Measurements from ENCODE around the gene PHYHIPL.

PHYHIPL gene

DNA sequence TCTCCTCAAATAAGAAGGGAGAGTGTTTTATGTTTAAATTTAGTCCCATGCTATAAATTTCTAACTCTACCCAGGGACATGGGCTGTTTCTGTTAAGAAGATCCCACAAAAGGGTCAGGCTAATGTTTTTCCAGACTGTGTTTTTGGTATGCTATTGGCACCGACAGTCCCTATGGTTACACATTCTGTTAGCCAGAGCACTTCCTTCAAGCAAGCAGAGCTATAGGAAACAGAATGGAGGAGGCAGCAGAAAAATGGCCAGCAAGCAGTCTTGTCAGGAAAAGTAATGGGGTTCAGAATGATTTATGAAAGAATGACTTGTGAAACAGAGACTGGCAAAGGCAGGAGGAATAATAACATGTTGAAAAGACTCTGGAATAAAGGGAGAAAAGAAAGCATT is 44.8 kb upstream of the PHYHIPL start:
- no peak overlapping the region for H2BK15ac ChIP-seq (ENCODE audit: low read length)
- no peak overlapping the region for H4K8ac ChIP-seq (ENCODE audit: low read depth, low read length)
- no peak overlapping the region for H3K14ac ChIP-seq (ENCODE audit: low read length)
- no peak overlapping the region for H3K4ac ChIP-seq (ENCODE audit: low read length)
- H3K9ac ChIP-seq (ENCODE audit: low read depth, low read length, poor library complexity) = no peak overlapping the region
- no CpG with 5 or more reads among the region's 1 CpG for WGBS, 2 donors (ENCODE audit: extremely low coverage in 2 of 2, insufficient read length in 2 of 2, insufficient replicate concordance in 1 of 2)
- H3K36me3 ChIP-seq (replicated peaks in 1 of 2; ENCODE audit: control insufficient read depth in 2 of 2, insufficient read depth in 2 of 2, low read length in 2 of 2) = no peaks in the 10 kb centered on the region
- H3K4me3 ChIP-seq (ENCODE audit: low read length in 2 of 2) = no peak overlapping the region
- H3K79me1 ChIP-seq (ENCODE audit: low read depth, low read length) = no peaks in the 10 kb centered on the region
- no peak for DNase-seq (ENCODE audit: low spot score)
- H3K27ac ChIP-seq (replicated peaks; ENCODE audit: low read length) = no peak overlapping the region
- no peak overlapping the region for H3K4me2 ChIP-seq (ENCODE audit: insufficient read depth, low read length, poor library complexity, severe bottlenecking)
- H2AK5ac ChIP-seq (ENCODE audit: low read depth, low read length) = no peak overlapping the region
- H2BK5ac ChIP-seq (ENCODE audit: low read length) = no peak overlapping the region
- no peaks in the 10 kb centered on the region for H3K27me3 ChIP-seq (ENCODE audit: control insufficient read depth in 3 of 3, insufficient read depth in 3 of 3, low read depth in 1 of 3, low read length in 3 of 3)
- no peaks in the 10 kb centered on the region for H3K9me3 ChIP-seq (replicated peaks in 1 of 2; ENCODE audit: control insufficient read depth in 2 of 2, insufficient read depth in 1 of 2, low read depth in 1 of 2, low read length in 2 of 2)
- peaks cover 0 to 5% of the 10 kb centered on the region in 2 donors for H3K4me1 ChIP-seq (ENCODE audit: control insufficient read depth in 2 of 2, insufficient read depth in 1 of 2, low read depth in 1 of 2, low read length in 2 of 2)
- no peak overlapping the region for H3K18ac ChIP-seq (ENCODE audit: low read length)
- H2AFZ ChIP-seq (ENCODE audit: low read length) = peak overlapping the region; percentile 19
- no peak overlapping the region for H2BK12ac ChIP-seq (ENCODE audit: low read length)
- no peak overlapping the region for H4K91ac ChIP-seq (ENCODE audit: low read depth, low read length, poor library complexity)
- H3K23ac ChIP-seq (ENCODE audit: low read depth, low read length, poor library complexity) = no peak overlapping the region
- no peak overlapping the region for H2BK120ac ChIP-seq (ENCODE audit: low read depth, low read length)

DNA sequence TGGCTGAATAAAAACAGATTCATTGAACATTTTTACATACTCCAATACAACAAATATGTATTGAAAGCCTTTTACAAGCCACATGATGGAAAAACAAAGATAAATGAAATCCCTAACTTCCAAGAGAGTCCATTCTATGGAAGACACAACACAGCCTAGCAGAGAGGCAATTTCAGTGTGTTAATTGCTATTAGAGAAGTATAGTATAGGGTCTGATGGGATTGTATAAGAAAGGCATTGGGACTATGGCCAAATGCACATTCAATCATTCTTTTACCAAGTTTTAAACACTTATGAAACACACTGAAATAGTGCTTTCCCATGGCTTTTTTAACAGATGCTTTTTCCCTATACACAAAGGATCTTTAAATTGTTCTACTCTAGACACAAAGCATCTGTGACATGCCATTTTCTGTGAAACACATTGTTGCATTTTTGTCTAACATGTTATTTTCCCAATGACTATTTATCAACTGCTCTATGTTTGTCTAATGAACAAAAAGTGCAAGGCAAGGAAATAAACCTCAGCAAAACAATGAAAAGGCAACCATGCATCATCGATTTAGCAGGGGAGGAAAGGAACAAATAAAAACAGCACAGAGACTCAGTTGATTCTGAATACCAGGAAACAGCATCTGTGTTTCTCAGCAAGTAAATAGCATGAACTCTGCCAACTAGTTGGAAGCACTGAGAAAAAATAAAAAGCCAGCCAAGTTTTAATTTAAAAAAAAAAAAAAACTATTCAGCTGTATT is 42.4 kb upstream of the PHYHIPL start:
- Histone ChIP-seq H3K9ac (ENCODE audit: low read depth, low read length, poor library complexity) (no peak overlapping the region), H3K4me1 (ENCODE audit: control insufficient read depth in 2 of 2, insufficient read depth in 1 of 2, low read depth in 1 of 2, low read length in 2 of 2) (peaks cover 0 to 2% of the 10 kb centered on the region in 2 donors), H3K14ac (ENCODE audit: low read length) (no peak overlapping the region), H2AK5ac (ENCODE audit: low read depth, low read length) (no peak overlapping the region), H3K27me3 (ENCODE audit: control insufficient read depth in 3 of 3, insufficient read depth in 3 of 3, low read depth in 1 of 3, low read length in 3 of 3) (no peaks in the 10 kb centered on the region), H2BK5ac (ENCODE audit: low read length) (no peak overlapping the region), H3K18ac (ENCODE audit: low read length) (no peak overlapping the region), H3K4me2 (ENCODE audit: insufficient read depth, low read length, poor library complexity, severe bottlenecking) (no peak overlapping the region), H3K4ac (ENCODE audit: low read length) (no peak overlapping the region), H3K23ac (ENCODE audit: low read depth, low read length, poor library complexity) (no peak overlapping the region), H3K36me3 (replicated peaks in 1 of 2; ENCODE audit: control insufficient read depth in 2 of 2, insufficient read depth in 2 of 2, low read length in 2 of 2) (no peaks in the 10 kb centered on the region), H3K79me1 (ENCODE audit: low read depth, low read length) (no peaks in the 10 kb centered on the region), H4K8ac (ENCODE audit: low read depth, low read length) (no peak overlapping the region), H3K27ac (replicated peaks; ENCODE audit: low read length) (no peak overlapping the region), H2BK120ac (ENCODE audit: low read depth, low read length) (no peak overlapping the region), H3K9me3 (replicated peaks in 1 of 2; ENCODE audit: control insufficient read depth in 2 of 2, insufficient read depth in 1 of 2, low read depth in 1 of 2, low read length in 2 of 2) (no peaks in the 10 kb centered on the region), H2AFZ (ENCODE audit: low read length) (no peak overlapping the region), H2BK15ac (ENCODE audit: low read length) (no peak overlapping the region), H4K91ac (ENCODE audit: low read depth, low read length, poor library complexity) (no peak overlapping the region), H3K4me3 (ENCODE audit: low read length in 2 of 2) (no peak overlapping the region), H2BK12ac (ENCODE audit: low read length) (no peak overlapping the region)
- DNase-seq (ENCODE audit: low spot score) = no peak
- WGBS, 2 donors (ENCODE audit: extremely low coverage in 2 of 2, insufficient read length in 2 of 2, insufficient replicate concordance in 1 of 2) = no CpG with 5 or more reads among the region's 1 CpG

DNA sequence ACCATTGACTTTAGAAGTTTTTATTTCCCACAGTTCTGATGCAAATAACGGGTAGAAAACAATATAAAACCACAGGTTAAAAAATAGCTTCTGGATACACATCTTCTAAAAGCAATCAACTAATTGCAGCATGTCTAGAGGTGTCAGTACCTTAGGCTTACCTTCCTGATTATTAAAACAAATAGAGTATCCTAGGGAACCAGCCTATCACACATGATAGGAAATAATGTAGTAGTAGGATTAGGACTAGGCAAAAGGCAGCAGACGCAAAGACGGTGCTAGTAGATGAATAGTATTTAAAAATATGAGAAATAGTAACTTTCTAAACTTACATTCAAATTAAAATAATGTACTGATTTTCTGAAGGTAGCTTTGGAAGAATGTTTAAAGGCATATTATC is 41.7 kb upstream of the PHYHIPL start:
- H3K4me1 ChIP-seq (ENCODE audit: control insufficient read depth in 2 of 2, insufficient read depth in 1 of 2, low read depth in 1 of 2, low read length in 2 of 2) = peaks cover 0 to 2% of the 10 kb centered on the region in 2 donors
- no peak overlapping the region for H2BK12ac ChIP-seq (ENCODE audit: low read length)
- no peak overlapping the region for H3K18ac ChIP-seq (ENCODE audit: low read length)
- H2BK5ac ChIP-seq (ENCODE audit: low read length) = no peak overlapping the region
- no peak for DNase-seq (ENCODE audit: low spot score)
- no peak overlapping the region for H2AK5ac ChIP-seq (ENCODE audit: low read depth, low read length)
- no peak overlapping the region for H2BK120ac ChIP-seq (ENCODE audit: low read depth, low read length)
- H3K79me1 ChIP-seq (ENCODE audit: low read depth, low read length) = no peaks in the 10 kb centered on the region
- no peak overlapping the region for H2BK15ac ChIP-seq (ENCODE audit: low read length)
- H3K14ac ChIP-seq (ENCODE audit: low read length) = no peak overlapping the region
- H3K23ac ChIP-seq (ENCODE audit: low read depth, low read length, poor library complexity) = no peak overlapping the region
- no peak overlapping the region for H3K9ac ChIP-seq (ENCODE audit: low read depth, low read length, poor library complexity)
- no peaks in the 10 kb centered on the region for H3K27me3 ChIP-seq (ENCODE audit: control insufficient read depth in 3 of 3, insufficient read depth in 3 of 3, low read depth in 1 of 3, low read length in 3 of 3)
- H3K4me3 ChIP-seq (ENCODE audit: low read length in 2 of 2) = no peak overlapping the region
- H4K8ac ChIP-seq (ENCODE audit: low read depth, low read length) = no peak overlapping the region
- no peak overlapping the region for H2AFZ ChIP-seq (ENCODE audit: low read length)
- H3K4ac ChIP-seq (ENCODE audit: low read length) = no peak overlapping the region
- H3K36me3 ChIP-seq (replicated peaks in 1 of 2; ENCODE audit: control insufficient read depth in 2 of 2, insufficient read depth in 2 of 2, low read length in 2 of 2) = no peaks in the 10 kb centered on the region
- H3K27ac ChIP-seq (replicated peaks; ENCODE audit: low read length) = no peak overlapping the region
- no CpG with 5 or more reads among the region's 3 CpGs for WGBS, 2 donors (ENCODE audit: extremely low coverage in 2 of 2, insufficient read length in 2 of 2, insufficient replicate concordance in 1 of 2)
- H3K4me2 ChIP-seq (ENCODE audit: insufficient read depth, low read length, poor library complexity, severe bottlenecking) = no peak overlapping the region
- no peaks in the 10 kb centered on the region for H3K9me3 ChIP-seq (replicated peaks in 1 of 2; ENCODE audit: control insufficient read depth in 2 of 2, insufficient read depth in 1 of 2, low read depth in 1 of 2, low read length in 2 of 2)
- no peak overlapping the region for H4K91ac ChIP-seq (ENCODE audit: low read depth, low read length, poor library complexity)

DNA sequence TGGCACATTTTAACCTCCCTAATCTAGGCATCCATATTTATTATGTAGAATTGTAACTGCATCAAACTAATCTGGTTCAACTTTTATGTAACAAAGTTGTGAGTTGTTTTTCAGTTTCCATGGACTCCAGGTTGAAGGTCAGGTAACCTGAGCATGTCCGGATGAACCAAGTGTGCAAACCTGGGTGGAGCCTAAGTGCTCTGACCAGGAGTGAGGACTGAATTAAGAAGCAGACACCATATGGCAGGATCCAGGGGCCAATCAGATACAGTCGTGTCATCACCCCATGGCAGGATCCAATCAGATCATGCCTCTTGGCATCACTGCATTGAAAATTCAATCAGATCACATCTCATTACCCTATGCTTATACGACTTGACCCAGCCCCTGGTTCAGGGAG is 41.2 kb upstream of the PHYHIPL start:
- Histone ChIP-seq H2AFZ (ENCODE audit: low read length) (no peak overlapping the region), H4K91ac (ENCODE audit: low read depth, low read length, poor library complexity) (no peak overlapping the region), H2AK5ac (ENCODE audit: low read depth, low read length) (no peak overlapping the region), H3K79me1 (ENCODE audit: low read depth, low read length) (no peaks in the 10 kb centered on the region), H2BK15ac (ENCODE audit: low read length) (no peak overlapping the region), H3K9ac (ENCODE audit: low read depth, low read length, poor library complexity) (no peak overlapping the region), H3K4me2 (ENCODE audit: insufficient read depth, low read length, poor library complexity, severe bottlenecking) (no peak overlapping the region), H3K36me3 (replicated peaks in 1 of 2; ENCODE audit: control insufficient read depth in 2 of 2, insufficient read depth in 2 of 2, low read length in 2 of 2) (no peaks in the 10 kb centered on the region), H3K18ac (ENCODE audit: low read length) (no peak overlapping the region), H3K14ac (ENCODE audit: low read length) (no peak overlapping the region), H3K4ac (ENCODE audit: low read length) (no peak overlapping the region), H3K9me3 (replicated peaks in 1 of 2; ENCODE audit: control insufficient read depth in 2 of 2, insufficient read depth in 1 of 2, low read depth in 1 of 2, low read length in 2 of 2) (no peaks in the 10 kb centered on the region), H3K27ac (replicated peaks; ENCODE audit: low read length) (no peak overlapping the region), H3K4me1 (ENCODE audit: control insufficient read depth in 2 of 2, insufficient read depth in 1 of 2, low read depth in 1 of 2, low read length in 2 of 2) (peaks cover 0 to 2% of the 10 kb centered on the region in 2 donors), H2BK120ac (ENCODE audit: low read depth, low read length) (no peak overlapping the region), H2BK12ac (ENCODE audit: low read length) (no peak overlapping the region), H4K8ac (ENCODE audit: low read depth, low read length) (no peak overlapping the region), H3K4me3 (ENCODE audit: low read length in 2 of 2) (no peak overlapping the region), H3K23ac (ENCODE audit: low read depth, low read length, poor library complexity) (no peak overlapping the region), H2BK5ac (ENCODE audit: low read length) (no peak overlapping the region), H3K27me3 (ENCODE audit: control insufficient read depth in 3 of 3, insufficient read depth in 3 of 3, low read depth in 1 of 3, low read length in 3 of 3) (no peaks in the 10 kb centered on the region)
- DNase-seq (ENCODE audit: low spot score) = no peak
- no CpG with 5 or more reads among the region's 3 CpGs for WGBS, 2 donors (ENCODE audit: extremely low coverage in 2 of 2, insufficient read length in 2 of 2, insufficient replicate concordance in 1 of 2)
